Urinary bladder (tissue), 4 donors: Measurements from ENCODE around the gene PSORS1C2. TPM values are rescaled to one million over a fixed set of nuclear protein-coding genes. Genes with fewer than 3 reads are reported as not detected.
"Not testable (repeated sequence)": the region's sequence is repeated elsewhere in the genome, so short reads cannot be mapped to it uniquely, and the experiment has no call there.

Experiments used
- DNase-seq: peaks from one replicate; pipeline ENCODE4 v3.0.0-alpha.2; 2015; ENCODE audit errors: extremely low spot score
- H3K27ac ChIP-seq: one replicate; pipeline ENCODE4 v1.5.1; 2013; ENCODE audit warnings: low read depth, mild to moderate bottlenecking, moderate library complexity
- H3K36me3 ChIP-seq: one replicate; pipeline ENCODE4 v1.6.1; 2013; ENCODE audit warnings: mild to moderate bottlenecking, moderate library complexity; ENCODE audit not compliant: insufficient read depth
- H3K4me1 ChIP-seq: one replicate; pipeline ENCODE4 v1.6.1; 2013; ENCODE audit warnings: mild to moderate bottlenecking, moderate library complexity; ENCODE audit not compliant: insufficient read depth
- H3K4me3 ChIP-seq: one replicate; pipeline ENCODE4 v1.5.1; 2013; ENCODE audit warnings: low read depth, low read length
- WGBS: extraction: QIAGEN DNeasy Blood & Tissue Kit; methylation state at CpG from one replicate; pipeline ENCODE4 v1.1.7; 2013; 5-methylcytosine and 5-hydroxymethylcytosine counted together
- polyA plus RNA-seq: library from polyadenylated mRNA; stranded (reverse); fragments of 200-250 nt; gene quantifications from one replicate; pipeline ENCODE4 v1.2.3, GENCODE V29; 2013
- total RNA-seq: library from RNA; depleted of rRNA; stranded (reverse); fragments of >200 nt; gene quantifications from one replicate; pipeline ENCODE4 v1.2.3, GENCODE V29; 2014
- donor health status: healthy with polysubstance abuse.
- donor health status: healthy.

Gene PSORS1C2
- total RNA-seq (not detected), polyA plus RNA-seq (not detected)

DNA sequence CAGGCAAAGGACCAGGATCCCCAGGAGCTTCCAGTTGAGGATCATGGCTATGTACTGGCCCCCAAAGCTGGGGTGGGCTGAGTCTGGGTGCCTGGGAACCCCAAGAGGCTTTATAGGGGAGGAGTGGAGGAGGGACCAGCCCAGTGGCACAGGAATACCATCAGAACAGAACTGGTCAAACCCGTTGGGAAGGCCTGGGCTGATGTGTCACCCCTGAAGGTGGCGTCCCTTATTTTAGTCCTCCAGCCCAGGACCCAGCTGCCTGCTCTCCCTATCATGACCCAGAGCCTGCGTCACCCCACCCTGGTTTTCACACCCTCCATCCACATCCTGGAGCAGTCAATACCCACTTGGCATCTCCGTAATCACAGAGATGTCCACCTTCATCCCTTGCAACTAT is at the start of gene PSORS1C2:
Gene PSORS1C2 (minus strand): TSS at position 85 of the 400 bp plus-strand sequence. CDS start 40 bp downstream, at position 45.
- Histone ChIP-seq H3K36me3 (no peaks in the 10 kb centered on the region), H3K27ac (no peak within 1 kb of the TSS), H3K4me3 (no peak within 1 kb of the TSS), H3K4me1 (no peaks in the 10 kb centered on the region)
- no peak for DNase-seq
- WGBS = 89% methylated on average over 4 of the region's 4 CpGs

DNA sequence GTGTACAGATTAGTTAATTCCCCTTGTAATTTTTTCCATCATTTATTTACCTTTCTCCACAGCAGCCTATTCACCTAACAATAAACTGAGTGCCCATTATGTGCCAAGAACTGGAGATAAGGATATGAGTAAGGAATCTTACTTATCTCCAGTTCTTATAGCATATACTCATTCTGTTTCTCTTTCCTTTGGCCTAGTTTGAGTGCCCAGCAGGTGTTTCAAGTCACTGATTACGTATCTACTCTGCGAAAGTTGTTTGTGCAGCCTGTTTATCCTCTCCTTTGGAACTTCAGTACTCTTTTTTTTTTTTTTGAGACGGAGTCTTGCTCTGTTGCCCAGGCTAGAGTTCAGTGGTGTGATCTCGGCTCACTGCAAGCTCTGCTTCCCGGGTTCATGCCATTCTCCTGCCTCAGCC is 48.9 kb upstream of the PSORS1C2 start:
- no peak overlapping the region for H3K27ac ChIP-seq
- no peaks in the 10 kb centered on the region for H3K36me3 ChIP-seq
- no peak for DNase-seq
- no peak overlapping the region for H3K4me3 ChIP-seq
- H3K4me1 ChIP-seq = no peaks in the 10 kb centered on the region
- 51% methylated on average over 5 of the region's 5 CpGs for WGBS

DNA sequence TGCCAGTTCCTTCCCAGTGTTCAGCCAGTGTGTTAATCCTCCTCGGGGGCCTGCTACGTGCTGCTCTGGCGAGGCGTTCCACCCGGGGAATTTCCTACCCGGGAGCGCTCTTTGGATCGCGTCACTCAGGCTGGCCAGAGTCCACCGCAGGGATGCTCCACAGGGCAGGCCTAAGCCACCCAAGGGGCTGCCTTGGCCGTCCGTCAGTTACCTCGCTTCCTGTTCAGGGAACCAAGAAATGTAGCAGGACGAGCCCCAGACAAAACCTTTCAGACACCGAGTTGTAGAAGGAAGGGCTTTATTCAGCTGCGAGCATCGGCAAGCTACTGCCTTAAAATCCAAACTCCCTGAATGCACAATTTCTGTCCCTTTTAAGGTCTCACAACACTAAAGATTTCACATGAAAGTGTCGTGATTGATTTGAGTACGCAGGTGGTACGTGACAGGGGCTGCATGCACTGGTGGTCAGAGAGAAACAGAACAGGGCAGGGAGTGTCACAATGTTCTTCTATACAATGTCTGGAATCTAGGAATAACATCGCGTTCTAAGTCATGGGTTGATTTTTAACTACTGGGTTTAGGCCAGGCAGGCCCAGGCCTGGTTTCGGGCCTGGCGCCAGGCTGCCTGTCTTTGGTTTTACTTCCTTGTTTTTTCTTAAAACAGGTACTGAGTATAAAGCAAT is 47.3 kb upstream of the PSORS1C2 start:
- Histone ChIP-seq H3K4me3 (no peak overlapping the region), H3K27ac (peak overlapping the region; percentile 31), H3K4me1 (no peaks in the 10 kb centered on the region), H3K36me3 (no peaks in the 10 kb centered on the region)
- 60% methylated on average over 24 of the region's 24 CpGs for WGBS
- no peak for DNase-seq

DNA sequence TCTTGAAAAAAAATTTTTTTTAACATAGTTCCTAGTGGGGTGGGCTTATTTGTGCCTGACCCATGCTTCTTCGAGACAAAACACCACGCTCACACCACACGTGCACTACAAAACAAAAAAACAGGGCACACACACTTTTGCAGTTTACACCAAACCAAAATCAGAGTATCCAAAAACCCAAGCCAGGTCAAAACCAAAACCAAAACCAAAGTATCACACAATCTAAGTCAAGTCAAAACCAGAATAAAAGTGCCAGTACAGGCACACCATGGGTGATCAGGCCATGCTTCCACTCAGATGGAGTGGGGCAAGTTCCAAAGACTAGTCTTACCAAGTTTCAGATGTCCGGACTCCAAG is 46.8 kb upstream of the PSORS1C2 start:
- peak overlapping the region; percentile 19 for H3K4me3 ChIP-seq
- WGBS = 75% methylated on average over 4 of the region's 4 CpGs

DNA sequence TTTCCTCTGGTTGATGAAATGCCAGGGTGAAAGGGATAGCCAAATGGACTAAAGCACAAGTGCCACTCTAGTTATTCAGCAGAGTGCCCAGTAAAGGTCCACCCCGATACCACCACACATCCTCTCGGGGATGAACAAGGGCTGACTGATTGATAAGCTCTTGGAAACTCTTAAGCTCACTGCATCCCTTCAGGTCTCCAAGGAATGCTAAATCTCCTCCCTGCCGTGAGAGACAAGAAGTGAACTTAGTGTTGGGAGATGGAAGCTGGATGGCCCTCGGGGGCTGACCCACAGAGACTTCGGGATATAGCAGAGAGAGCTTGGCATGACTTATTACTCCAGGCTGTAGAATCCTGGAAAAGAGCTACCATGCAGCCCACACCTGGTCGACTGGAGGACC is 45.0 kb upstream of the PSORS1C2 start:
- WGBS = 66% methylated on average over 6 of the region's 6 CpGs
- H3K27ac ChIP-seq, H3K4me3 ChIP-seq, H3K4me1 ChIP-seq, DNase-seq, H3K36me3 ChIP-seq: not testable (repeated sequence)

More for the DNA sequence above, 46.8 kb upstream of the PSORS1C2 start:
- H3K36me3 ChIP-seq, DNase-seq, H3K4me1 ChIP-seq: not testable (repeated sequence)
- peak overlapping the region; percentile 31 for H3K27ac ChIP-seq

DNA sequence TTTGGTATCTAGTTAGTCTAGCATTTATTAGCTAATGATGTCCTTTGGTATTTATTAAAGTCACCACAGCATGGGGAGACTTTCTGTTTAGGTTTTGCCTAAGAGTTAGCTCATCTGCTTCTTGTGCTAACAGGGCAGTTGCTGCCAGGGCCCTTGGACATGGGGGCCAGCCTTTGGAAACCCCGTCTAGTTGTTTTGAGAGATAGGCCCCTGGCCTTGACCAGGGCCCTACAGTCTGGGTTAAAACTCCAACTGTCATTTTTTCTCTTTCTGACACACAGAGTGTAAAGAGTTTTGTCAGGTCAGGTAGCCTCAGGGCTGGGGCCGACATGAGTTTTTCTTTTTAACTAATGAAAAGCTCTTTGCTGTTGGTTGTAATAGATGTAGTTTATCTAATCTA is 44.4 kb upstream of the PSORS1C2 start:
- WGBS = 80% methylated on average over 2 of the region's 2 CpGs
- H3K4me1 ChIP-seq, H3K36me3 ChIP-seq, DNase-seq, H3K27ac ChIP-seq, H3K4me3 ChIP-seq: not testable (repeated sequence)

DNA sequence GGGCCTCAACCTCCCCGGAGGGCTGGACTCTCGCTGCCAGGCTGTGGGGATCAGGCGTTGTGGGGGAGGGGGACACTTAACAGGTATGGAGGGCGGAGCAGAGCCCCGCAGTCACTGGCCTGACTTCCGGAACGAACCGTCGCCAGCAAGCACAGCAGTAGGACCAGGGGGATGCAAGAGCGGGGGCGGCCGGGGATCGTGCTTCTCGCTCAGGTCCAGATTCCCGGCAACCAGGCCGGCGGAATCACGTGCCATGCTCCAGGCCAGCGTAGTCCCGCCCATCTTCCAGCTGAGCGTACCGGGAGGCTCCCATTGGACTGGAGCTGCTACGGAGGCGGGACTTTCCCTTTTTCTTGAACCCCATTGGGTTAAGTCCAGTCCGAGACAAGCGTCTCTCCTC is 41.6 kb upstream of the PSORS1C2 start:
- H3K27ac ChIP-seq = no peak overlapping the region
- H3K36me3 ChIP-seq = no peaks in the 10 kb centered on the region
- H3K4me1 ChIP-seq = peaks cover 2% of the 10 kb centered on the region
- whole genome bisulfite sequencing = 68% methylated on average over 26 of the region's 26 CpGs
- peak overlapping the region; percentile 27 for H3K4me3 ChIP-seq
- no peak for DNase-seq

DNA sequence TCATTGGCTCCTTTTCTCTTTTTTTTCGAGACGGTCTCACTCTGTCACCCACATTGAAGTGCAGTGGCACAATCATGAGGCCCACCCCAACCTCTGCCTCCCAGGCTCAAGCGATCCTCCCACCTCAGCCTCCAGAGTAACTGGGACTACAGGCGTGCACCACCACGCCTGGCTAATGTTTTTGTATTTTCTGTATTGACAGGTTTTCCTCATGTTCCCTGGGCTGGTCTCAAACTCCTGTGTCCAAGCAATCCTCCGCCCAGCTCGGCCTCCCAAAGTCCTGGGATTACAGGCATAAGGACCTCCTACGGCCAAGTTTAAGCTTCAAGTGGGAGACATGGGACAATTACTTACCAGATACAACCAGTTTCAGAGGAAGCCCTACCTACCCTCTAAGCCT is 41.0 kb upstream of the PSORS1C2 start:
- no peak for DNase-seq
- Histone ChIP-seq H3K27ac (no peak overlapping the region), H3K4me3 (peak overlapping the region; percentile 27), H3K36me3 (no peaks in the 10 kb centered on the region), H3K4me1 (peaks cover 2% of the 10 kb centered on the region)
- 98% methylated on average over 8 of the region's 8 CpGs for WGBS

DNA sequence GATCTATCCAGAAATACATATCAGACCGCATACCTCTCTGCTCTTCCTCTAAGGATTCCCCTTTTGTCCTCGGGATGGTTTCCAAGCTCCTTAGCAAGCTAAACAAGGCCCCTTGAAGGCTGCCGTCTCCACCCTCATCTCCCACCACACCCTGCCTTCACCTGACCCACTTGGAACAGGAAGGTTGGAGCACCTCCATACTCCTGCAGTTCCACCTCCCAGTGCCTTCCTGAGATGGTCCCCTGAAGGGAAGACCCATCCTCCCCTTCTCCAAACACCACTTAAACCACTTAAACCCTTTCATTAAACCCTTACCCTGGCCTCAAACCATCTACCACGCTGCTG is 40.1 kb upstream of the PSORS1C2 start:
- WGBS = 51% methylated on average over 4 of the region's 4 CpGs
- H3K4me3 ChIP-seq = no peak overlapping the region
- H3K27ac ChIP-seq = no peak overlapping the region
- DNase-seq = no peak
- peaks cover 2% of the 10 kb centered on the region for H3K4me1 ChIP-seq
- no peaks in the 10 kb centered on the region for H3K36me3 ChIP-seq

DNA sequence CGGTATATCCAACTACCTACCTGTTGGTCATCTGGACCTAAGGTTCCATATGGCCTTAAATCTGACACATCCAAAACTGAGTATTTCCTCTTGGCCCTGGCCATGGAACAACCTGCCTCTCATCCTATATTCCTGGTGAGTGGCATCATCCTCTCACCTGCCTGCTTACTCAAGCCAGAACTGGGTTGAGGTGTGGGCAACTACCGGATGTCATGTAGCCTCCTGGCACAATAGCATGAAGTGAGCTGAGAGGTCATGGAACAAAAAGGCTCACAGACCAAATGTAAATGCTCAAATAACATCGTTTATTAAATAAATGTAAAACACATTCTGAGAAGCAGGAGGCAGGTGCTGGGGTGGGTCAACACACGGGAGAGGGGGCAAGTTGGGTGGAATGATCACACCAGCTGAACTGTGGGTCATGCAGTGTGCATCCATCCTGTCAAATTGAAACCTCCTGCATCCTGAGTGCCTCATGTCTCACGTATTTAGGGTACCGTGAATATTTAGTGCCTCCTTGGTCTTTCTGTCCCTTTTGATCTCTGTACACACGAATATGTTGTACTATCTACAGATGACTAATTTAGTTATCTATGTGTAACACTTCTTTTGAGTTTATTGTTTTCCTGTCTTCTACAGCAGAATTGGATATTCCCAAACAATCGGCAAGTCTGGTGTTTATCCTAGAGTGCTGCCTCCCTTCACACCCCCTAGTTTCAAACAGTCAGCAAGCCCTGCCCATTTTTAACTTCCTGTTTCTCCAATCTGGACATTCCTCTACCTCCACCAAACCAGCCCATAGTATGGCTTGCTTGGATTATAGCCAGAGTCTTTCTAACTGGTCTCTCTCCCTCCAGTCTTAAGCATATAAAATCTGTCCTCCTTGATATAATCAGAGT is 39.5 kb upstream of the PSORS1C2 start:
- no peak overlapping the region for H3K4me3 ChIP-seq
- H3K36me3 ChIP-seq = no peaks in the 10 kb centered on the region
- no peak for DNase-seq
- no peak overlapping the region for H3K27ac ChIP-seq
- 48% methylated on average over 8 of the region's 8 CpGs for WGBS
- H3K4me1 ChIP-seq = peaks cover 2% of the 10 kb centered on the region

DNA sequence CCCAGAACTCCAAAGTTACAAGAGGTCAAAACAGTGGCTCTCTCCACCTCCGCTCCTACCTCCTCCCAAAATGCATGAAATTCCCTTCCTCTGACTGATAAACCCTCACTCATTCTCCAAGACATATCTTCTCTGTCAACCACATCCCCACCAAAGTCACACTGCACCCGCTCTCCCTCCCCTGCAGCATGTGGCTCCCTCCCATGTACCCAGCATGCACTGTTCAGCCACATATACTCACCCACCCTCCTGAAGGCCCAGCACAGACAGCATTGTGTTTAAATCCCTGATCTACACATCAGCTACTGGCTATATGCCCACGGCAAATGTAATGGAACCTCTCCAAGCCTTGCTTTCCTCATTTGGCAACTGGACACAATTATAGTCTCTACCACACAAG is 37.1 kb upstream of the PSORS1C2 start:
- DNase-seq = no peak
- no peak overlapping the region for H3K4me3 ChIP-seq
- no peak overlapping the region for H3K27ac ChIP-seq
- H3K4me1 ChIP-seq = peaks cover 2% of the 10 kb centered on the region
- no peaks in the 10 kb centered on the region for H3K36me3 ChIP-seq
- WGBS = 61% methylated on average over 3 of the region's 3 CpGs

DNA sequence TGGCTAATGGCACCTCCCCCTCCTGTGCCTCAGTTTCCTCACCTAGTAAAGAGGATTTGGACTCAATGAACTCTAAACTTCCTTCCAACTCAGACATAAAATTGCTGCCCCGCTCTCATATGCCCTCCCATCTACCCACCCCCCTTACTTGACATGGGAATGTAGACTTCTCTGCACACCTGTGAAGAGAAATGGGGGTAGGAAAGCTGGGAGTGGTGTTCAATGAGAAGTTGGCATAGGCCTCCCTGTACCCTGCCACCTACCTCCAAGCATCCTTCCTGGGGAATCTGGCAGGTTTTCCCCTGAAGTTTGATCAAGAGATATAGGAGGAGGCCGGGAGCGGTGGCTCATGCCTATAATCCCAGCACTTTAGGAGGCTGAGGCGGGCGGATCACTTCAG is 35.5 kb upstream of the PSORS1C2 start:
- Histone ChIP-seq H3K27ac (no peak overlapping the region), H3K4me3 (no peak overlapping the region), H3K36me3 (no peaks in the 10 kb centered on the region), H3K4me1 (peaks cover 2% of the 10 kb centered on the region)
- DNase-seq = no peak
- WGBS = 91% methylated on average over 5 of the region's 5 CpGs

DNA sequence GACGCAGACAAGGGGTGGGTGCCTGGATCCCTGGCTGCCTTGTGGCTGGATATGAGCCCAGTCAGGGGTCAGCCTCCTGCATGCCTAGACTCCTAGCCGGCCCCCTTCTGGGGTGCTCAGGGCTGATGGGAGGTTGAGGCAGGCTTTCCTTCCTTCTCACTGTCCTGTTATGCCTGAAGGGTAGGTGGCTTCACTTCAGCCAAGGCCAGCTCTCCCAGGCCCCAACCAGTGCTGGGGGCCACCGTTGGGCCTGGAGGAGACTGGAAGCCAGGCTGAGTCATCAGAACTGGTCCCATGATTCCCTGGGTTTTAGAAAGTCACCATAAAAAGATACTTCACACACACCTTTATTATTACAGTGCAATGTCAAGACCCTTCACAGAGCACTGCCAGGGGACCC is 34.5 kb upstream of the PSORS1C2 start:
- whole genome bisulfite sequencing = 54% methylated on average over 3 of the region's 3 CpGs
- H3K27ac ChIP-seq = no peak overlapping the region
- H3K36me3 ChIP-seq = no peaks in the 10 kb centered on the region
- no peak for DNase-seq
- no peaks in the 10 kb centered on the region for H3K4me1 ChIP-seq
- H3K4me3 ChIP-seq = no peak overlapping the region

DNA sequence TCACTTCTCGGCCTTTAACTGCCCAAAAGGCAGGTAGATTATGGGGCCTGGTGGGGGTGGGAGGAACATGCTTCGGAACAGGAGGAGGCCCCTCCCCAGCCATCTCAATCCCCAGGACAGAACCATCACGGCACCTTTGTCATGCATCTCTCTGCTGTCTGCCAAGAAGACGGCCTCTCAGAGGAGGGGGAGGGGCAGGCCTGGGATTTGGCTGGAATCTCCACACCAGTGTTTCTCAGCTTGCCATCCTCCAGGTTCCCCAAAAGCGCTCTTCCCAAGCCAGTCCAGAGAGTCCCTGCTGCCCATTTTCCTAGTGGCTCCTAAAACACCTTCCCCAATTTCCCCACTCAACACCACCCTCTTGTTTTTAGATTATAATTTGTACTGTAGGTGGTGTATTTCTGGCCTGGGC is 34.1 kb upstream of the PSORS1C2 start:
- Histone ChIP-seq H3K4me3 (no peak overlapping the region), H3K27ac (no peak overlapping the region), H3K36me3 (no peaks in the 10 kb centered on the region), H3K4me1 (no peaks in the 10 kb centered on the region)
- DNase-seq = no peak
- 71% methylated on average over 5 of the region's 5 CpGs for WGBS
